Endothelial cell of umbilical vein (primary cell): ENCODE data around the gene IGSF22. TPM values are rescaled to one million over a fixed set of nuclear protein-coding genes. Genes with fewer than 3 reads are reported as not detected.

Source experiments
- BruUV-seq: library from RNA; stranded (reverse); fragments of 400-500 nt; replicated peaks from 2 replicates; lab custom pipeline; 2021; lab: Mats Ljungman, UMichigan
- CTCF ChIA-PET: fragments of 300-600, 350-600 bp; sonication (Branson Sonifier 250); formaldehyde crosslinking; loops from one replicate; lab custom pipeline; 2021; ENCODE audit warnings: antibody characterized with exemption, inconsistent platforms; lab: Charles Lee
- POLR2A ChIA-PET: fragments of 300-600, 350-600 bp; sonication (Branson Sonifier 250); formaldehyde crosslinking; loops from one replicate; lab custom pipeline; 2021; ENCODE audit warnings: antibody characterized with exemption, inconsistent platforms; lab: Charles Lee
- DNase-seq: peaks from one replicate; pipeline ENCODE4 v3.0.0-alpha.2; 2011; ENCODE audit warnings: low read depth, low spot score
- FAIRE-seq: peaks from 2 replicates; lab custom pipeline; 2011; peaks lifted over from hg19 to GRCh38; lab: Jason Lieb, UNC
- H2AFZ ChIP-seq: 2 replicates; pipeline ENCODE4 v1.6.0; 2012; ENCODE audit warnings: low read depth, low read length, control low read depth, inconsistent platforms
- H3K27ac ChIP-seq: 2 replicates; pipeline ENCODE4 v1.5.1; 2011; ENCODE audit warnings: low read depth, mild to moderate bottlenecking, control low read depth, low read length, moderate library complexity; ENCODE audit not compliant: insufficient read depth
- H3K27me3 ChIP-seq, 2 experiments: 2 replicates each; pipeline versions ENCODE4 v1.6.0 to v1.6.1; 2011; ENCODE audit warnings: low read length in 2 of 2, mixed read lengths in 1 of 2; ENCODE audit not compliant: control insufficient read depth in 2 of 2, insufficient read depth in 2 of 2
- H3K36me3 ChIP-seq, 2 experiments: 2 replicates in 1 of 2; 3 replicates in 1 of 2; pipeline ENCODE4 v1.5.1; 2011; ENCODE audit warnings: low read length in 2 of 2, mild to moderate bottlenecking in 1 of 2, moderate library complexity in 1 of 2; ENCODE audit not compliant: control insufficient read depth in 2 of 2, insufficient read depth in 2 of 2; ENCODE audit errors: extremely low read depth in 1 of 2
- H3K4me1 ChIP-seq: 3 replicates; pipeline ENCODE4 v1.5.1; 2011; ENCODE audit warnings: mild to moderate bottlenecking, low read length; ENCODE audit not compliant: control insufficient read depth, insufficient read depth; ENCODE audit errors: extremely low read depth
- H3K4me2 ChIP-seq: 2 replicates; pipeline ENCODE4 v1.6.1; 2011; ENCODE audit warnings: low read length, control low read depth, mixed read lengths; ENCODE audit not compliant: insufficient read depth
- H3K4me3 ChIP-seq, 3 experiments: fragments of 200-600 bp in 1 of 3; sonication (generic), shearing (Covaris generic) in 1 of 3; replicated peaks in 1 of 3; 2 replicates each; pipeline ENCODE4 v1.5.1; 2011 to 2016; ENCODE audit warnings: control low read depth in 3 of 3, low read length in 3 of 3, mild to moderate bottlenecking in 2 of 3, inconsistent platforms in 1 of 3, low read depth in 1 of 3, moderate library complexity in 1 of 3; ENCODE audit not compliant: insufficient read depth in 1 of 3
- H3K79me2 ChIP-seq: 2 replicates; pipeline ENCODE4 v1.6.0; 2012; ENCODE audit warnings: low read length, inconsistent platforms; ENCODE audit not compliant: control insufficient read depth, insufficient read depth
- H3K9ac ChIP-seq: replicated peaks from 2 replicates; pipeline ENCODE3; 2011; ENCODE audit warnings: low read length, control low read depth; ENCODE audit not compliant: insufficient read depth; ENCODE audit errors: extremely low read depth
- H3K9me1 ChIP-seq: replicated peaks from 3 replicates; pipeline ENCODE4 v1.6.0; 2011; ENCODE audit warnings: mild to moderate bottlenecking, low read length; ENCODE audit not compliant: control insufficient read depth, insufficient read depth; ENCODE audit errors: extremely low read depth
- H3K9me3 ChIP-seq: replicated peaks from 2 replicates; pipeline ENCODE4 v1.5.1; 2012; ENCODE audit warnings: low read length, inconsistent platforms; ENCODE audit not compliant: control insufficient read depth, insufficient read depth
- H4K20me1 ChIP-seq: replicated peaks from 2 replicates; pipeline ENCODE3; 2011; ENCODE audit warnings: mild to moderate bottlenecking, low read length; ENCODE audit not compliant: control insufficient read depth, insufficient read depth; ENCODE audit errors: extremely low read depth
- EZH2 ChIP-seq: IDR thresholded peaks from 2 replicates; pipeline ENCODE4 v1.6.1; 2012; ENCODE audit warnings: borderline replicate concordance, low read depth, mild to moderate bottlenecking, moderate library complexity, low read length, inconsistent platforms; ENCODE audit not compliant: severe bottlenecking
- FOS ChIP-seq: IDR thresholded peaks from 2 replicates; pipeline ENCODE4 v1.6.1; 2011; ENCODE audit warnings: mild to moderate bottlenecking, low read length, moderate library complexity, borderline replicate concordance; ENCODE audit not compliant: insufficient read depth
- GATA2 ChIP-seq: IDR thresholded peaks from 2 replicates; pipeline ENCODE4 v1.7.0; 2011; ENCODE audit warnings: low read depth, mild to moderate bottlenecking, moderate library complexity, mixed read lengths, low read length; ENCODE audit not compliant: insufficient read length, insufficient read depth
- JUN ChIP-seq: IDR thresholded peaks from 2 replicates; pipeline ENCODE4 v1.6.1; 2011; ENCODE audit warnings: borderline replicate concordance, low read depth; ENCODE audit not compliant: insufficient read length, insufficient read depth
- MYC ChIP-seq: IDR thresholded peaks from one replicate; pipeline ENCODE4 v1.6.1; 2011; ENCODE audit warnings: mild to moderate bottlenecking, low read depth, low read length
- POLR2A ChIP-seq: IDR thresholded peaks from 2 replicates; pipeline ENCODE4 v1.6.1; 2012; ENCODE audit warnings: low read depth, mild to moderate bottlenecking, control low read depth, low read length
- POLR2AphosphoS5 ChIP-seq: IDR thresholded peaks from 2 replicates; pipeline ENCODE4 v1.6.1; 2012; ENCODE audit warnings: low read depth, mild to moderate bottlenecking, control low read depth, low read length, moderate library complexity; ENCODE audit not compliant: insufficient read depth
- dilution Hi-C: fragments of 300-500 bp; cut with MboI; formaldehyde crosslinking; loops from one replicate; pipeline ENCODE4 v1.15.0; 2019; ENCODE audit warnings: low sequenced_read_pairs; ENCODE audit not compliant: extremely low pct_ligation_motif_present
- intact Hi-C: fragments of 100-400 bp; cut with micrococcal nuclease; formaldehyde crosslinking; loops from one replicate; pipeline ENCODE4 v1.10.0; 2022
- polyA plus RNA-seq, 4 experiments: library from polyadenylated mRNA; depleted of rRNA in 3 of 4; stranded (reverse) in 3 of 4; unstranded in 1 of 4; fragments of >200 nt; gene quantifications; 2 replicates each; pipeline versions ENCODE4 v1.2.1 to v1.2.3, GENCODE V29; 2011 to 2012; ENCODE audit warnings: missing spikeins in 1 of 4
- total RNA-seq: library from RNA; stranded (reverse); gene quantifications from 2 replicates; pipeline ENCODE4 v1.2.3, GENCODE V29; 2021
- TF ChIP-seq, protein P1 (sequence below): IDR thresholded peaks from 2 replicates; pipeline ENCODE4 v1.6.1; 2011; ENCODE audit not compliant: insufficient read depth, insufficient read length
- TF ChIP-seq, protein P2 (sequence below), 2 donors: IDR thresholded peaks; 1 replicate in 1 of 2; 2 replicates in 1 of 2; pipeline ENCODE4 v1.5.1; 2011; ENCODE audit warnings: low read length in 2 of 2, mild to moderate bottlenecking in 2 of 2, moderate library complexity in 2 of 2, control low read depth in 1 of 2, inconsistent platforms in 1 of 2, low read depth in 1 of 2; ENCODE audit not compliant: insufficient read depth in 1 of 2; ENCODE audit errors: extremely low read depth in 1 of 2

IGSF22 gene
- total and polyA plus RNA-seq, 2 donors (not counting 3 experiments of a cell fraction or from before 2014, with no cell fraction given): not detected

DNA sequence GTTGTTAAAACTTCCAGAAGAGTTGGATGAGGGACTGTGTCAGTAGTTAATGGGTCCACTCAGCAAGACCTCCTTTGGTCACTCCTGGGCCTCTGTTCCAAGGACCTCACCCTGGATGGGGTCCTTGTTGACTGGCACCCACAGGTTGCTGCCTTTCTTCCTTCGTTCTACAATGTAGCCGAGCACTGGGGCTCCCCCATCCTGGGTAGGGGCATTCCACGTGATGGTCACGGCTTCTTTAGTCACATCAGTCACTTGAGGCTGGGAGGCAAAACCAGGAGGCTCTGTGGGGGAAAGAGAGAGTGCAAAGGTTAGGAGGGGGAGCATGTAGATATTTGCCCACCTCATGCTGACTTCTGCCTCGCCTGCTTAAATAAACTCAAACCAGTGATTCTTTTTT, 15.4 kb downstream of the IGSF22 start:
- Histone ChIP-seq H3K4me1 (peaks cover 5% of the 10 kb centered on the region), H3K9ac (no peak overlapping the region), H3K27ac (no peak overlapping the region), H3K9me3 (no peaks in the 10 kb centered on the region), H3K4me2 (no peak overlapping the region), H3K27me3 (peaks cover 13 to 21% of the 10 kb centered on the region in 2 experiments), H4K20me1 (no peaks in the 10 kb centered on the region), H3K36me3 (no peaks in the 10 kb centered on the region), H3K9me1 (no peaks in the 10 kb centered on the region), H3K79me2 (no peaks in the 10 kb centered on the region), H2AFZ (no peak overlapping the region), H3K4me3 (no peak overlapping the region)
- intact Hi-C loops: no loop called here
- FAIRE-seq (no peak), DNase-seq (no peak)
- CTCF ChIA-PET: no interaction called here
- TF ChIP-seq JUN (no peak), MYC (no peak), POLR2AphosphoS5 (no peak), EZH2 (no peak), FOS (no peak), GATA2 (no peak), POLR2A (no peak)
- TF ChIP-seq, protein P1, sequence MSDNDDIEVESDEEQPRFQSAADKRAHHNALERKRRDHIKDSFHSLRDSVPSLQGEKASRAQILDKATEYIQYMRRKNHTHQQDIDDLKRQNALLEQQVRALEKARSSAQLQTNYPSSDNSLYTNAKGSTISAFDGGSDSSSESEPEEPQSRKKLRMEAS: no peak
- TF ChIP-seq, protein P2, sequence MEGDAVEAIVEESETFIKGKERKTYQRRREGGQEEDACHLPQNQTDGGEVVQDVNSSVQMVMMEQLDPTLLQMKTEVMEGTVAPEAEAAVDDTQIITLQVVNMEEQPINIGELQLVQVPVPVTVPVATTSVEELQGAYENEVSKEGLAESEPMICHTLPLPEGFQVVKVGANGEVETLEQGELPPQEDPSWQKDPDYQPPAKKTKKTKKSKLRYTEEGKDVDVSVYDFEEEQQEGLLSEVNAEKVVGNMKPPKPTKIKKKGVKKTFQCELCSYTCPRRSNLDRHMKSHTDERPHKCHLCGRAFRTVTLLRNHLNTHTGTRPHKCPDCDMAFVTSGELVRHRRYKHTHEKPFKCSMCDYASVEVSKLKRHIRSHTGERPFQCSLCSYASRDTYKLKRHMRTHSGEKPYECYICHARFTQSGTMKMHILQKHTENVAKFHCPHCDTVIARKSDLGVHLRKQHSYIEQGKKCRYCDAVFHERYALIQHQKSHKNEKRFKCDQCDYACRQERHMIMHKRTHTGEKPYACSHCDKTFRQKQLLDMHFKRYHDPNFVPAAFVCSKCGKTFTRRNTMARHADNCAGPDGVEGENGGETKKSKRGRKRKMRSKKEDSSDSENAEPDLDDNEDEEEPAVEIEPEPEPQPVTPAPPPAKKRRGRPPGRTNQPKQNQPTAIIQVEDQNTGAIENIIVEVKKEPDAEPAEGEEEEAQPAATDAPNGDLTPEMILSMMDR (IDR thresholded peaks at IDR 0.05; ENCODE audit: extremely low read depth in 1 of 2, insufficient read depth in 1 of 2, low read depth in 1 of 2, low read length in 2 of 2): no peak
- BruUV-seq: no TSS peak
- dilution Hi-C loops: no loop called here
- POLR2A ChIA-PET: no interaction called here
